PFSK-1 (cell line): ENCODE measurements around the gene SKI.

ENCODE experiments used
- POLR2AphosphoS5 ChIP-seq: IDR thresholded peaks from 2 replicates; pipeline ENCODE4 v1.6.1; 2012; ENCODE audit warnings: low read depth, mild to moderate bottlenecking, control low read depth, low read length, moderate library complexity
- TAF1 ChIP-seq: IDR thresholded peaks from 2 replicates; pipeline ENCODE4 v1.6.1; 2012; ENCODE audit warnings: low read length, control low read depth, borderline replicate concordance; ENCODE audit not compliant: insufficient read depth

- TF ChIP-seq POLR2AphosphoS5 (no peak), TAF1 (no peak)
Observed at GRCh38 chr1:2224170-2224584, 3.9 kb upstream of the SKI start.
